ENCODE data around the gene ZSCAN22.

- no peak for TF ChIP-seq CTCF (IDR thresholded peaks at IDR 0.05)
- no peak for TF ChIP-seq POLR2AphosphoS5 (IDR thresholded peaks at IDR 0.05; ENCODE audit: insufficient read depth in 1 of 2, low read depth in 1 of 2)
- TF ChIP-seq POLR2A (IDR thresholded peaks at IDR 0.05): no peak
Measured at GRCh38 chr19:58388175-58388526, 61.4 kb downstream of the ZSCAN22 start.

Measured in vagina (tissue), 2 donors.